ENCODE measurements around the gene PIK3R4. TPM values are rescaled to one million over a fixed set of nuclear protein-coding genes. Genes with fewer than 3 reads are reported as not detected.

The PIK3R4 gene
- total RNA-seq, 1 donor from 2014 or later = 20.0 TPM

DNA sequence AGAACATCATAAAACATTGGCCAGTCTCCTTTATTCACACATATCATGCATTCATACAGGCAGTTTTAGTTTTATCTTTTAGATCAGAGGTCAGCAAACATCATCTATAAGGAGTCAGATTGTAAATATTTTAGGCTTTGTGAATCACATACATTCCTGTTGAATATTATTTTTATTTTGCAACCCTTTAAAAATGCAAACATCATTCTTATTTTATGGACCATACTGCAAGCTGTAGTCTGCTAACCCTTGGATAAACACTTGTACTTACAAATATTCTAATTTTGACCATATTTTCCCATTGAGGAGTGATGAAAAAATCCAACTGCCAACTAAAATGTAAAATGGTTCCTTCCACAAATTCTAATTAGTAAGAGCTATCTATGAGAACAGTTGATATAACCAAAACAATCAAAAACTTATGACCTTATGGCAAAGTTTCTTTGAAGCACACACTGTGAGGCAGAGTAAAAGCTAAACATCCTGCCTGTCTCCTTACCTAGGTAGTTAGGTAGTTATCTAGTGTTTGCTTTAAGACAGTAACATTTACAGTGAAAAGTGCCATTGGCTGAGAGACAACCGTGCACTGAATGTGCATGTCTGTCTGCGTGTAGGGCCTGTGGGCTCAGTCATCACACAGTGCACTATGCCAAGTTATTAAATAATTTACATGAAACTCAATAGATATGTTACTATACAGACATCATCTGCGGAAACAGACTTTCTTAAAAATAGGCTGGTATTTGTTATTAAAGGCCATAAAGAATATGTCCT, 57.7 kb downstream of the PIK3R4 start:
- no peak for DNase-seq (ENCODE audit: low spot score)

DNA sequence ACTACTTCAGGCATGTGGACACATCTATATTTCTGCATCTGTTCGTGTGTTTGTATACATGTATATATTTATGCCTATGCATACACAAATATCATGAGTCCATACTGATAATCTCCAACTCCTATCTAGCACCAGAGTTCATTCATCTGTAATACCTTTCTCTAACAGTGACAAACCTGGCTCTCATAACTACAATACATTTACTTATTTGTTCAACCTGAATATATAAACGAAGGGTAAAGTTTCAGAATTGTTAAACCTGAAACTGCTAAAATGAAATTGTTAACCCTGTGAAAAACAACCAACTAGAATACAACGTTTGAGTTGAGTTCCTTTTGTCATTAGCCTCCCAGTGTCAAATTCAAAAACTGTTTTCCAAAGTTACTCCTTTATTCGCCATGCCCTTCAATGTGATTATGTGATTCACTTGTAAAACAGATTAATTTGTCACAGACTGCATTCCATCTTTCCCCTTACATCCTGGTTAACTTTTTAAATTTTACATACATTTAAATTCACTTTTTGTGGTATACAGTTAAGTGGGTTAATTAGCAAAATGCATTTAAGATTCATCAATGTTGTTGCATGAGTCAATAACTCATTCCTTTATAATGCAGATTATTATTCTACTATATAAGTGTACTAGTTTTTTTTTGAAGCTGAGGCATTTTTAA, 58.5 kb downstream of the PIK3R4 start:
- DNase-seq (ENCODE audit: low spot score) = no peak

DNA sequence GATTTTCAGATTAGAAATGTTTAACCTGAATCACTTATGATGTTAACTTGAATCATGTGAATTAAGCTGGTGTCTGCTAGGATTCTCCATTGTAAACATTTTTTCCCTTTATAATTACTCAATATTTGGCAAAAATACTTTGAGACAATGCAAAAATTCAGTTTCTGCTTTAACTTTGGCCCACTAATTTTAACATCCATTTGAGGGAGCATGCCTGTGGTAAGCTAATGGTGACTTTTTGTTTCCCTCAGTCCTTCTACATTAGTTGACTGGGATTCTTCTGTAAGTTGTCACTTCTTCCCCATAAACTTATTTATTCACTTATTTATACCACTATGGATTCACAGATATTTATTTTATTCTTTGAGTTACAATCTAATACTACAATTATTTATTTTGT, 59.3 kb downstream of the PIK3R4 start:
- no peak for DNase-seq (ENCODE audit: low spot score)

DNA sequence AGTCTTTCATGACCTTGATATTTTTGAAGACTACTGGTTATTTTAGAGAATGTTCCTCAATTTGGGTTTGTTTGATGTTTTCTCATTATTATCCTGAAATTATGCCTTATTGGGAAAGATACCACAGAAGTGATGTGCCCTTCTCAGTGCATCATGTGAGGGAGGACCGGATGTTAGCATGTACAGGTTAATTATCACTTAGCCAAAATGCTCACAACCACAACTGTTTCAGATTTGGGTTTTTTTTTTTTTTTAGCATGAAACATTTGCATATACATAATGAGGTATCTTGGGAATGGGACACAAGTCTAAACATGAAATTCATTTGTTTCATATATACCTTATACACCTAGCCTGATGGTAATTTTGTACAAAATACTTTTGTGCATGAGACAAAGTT, 59.8 kb downstream of the PIK3R4 start:
- DNase-seq (ENCODE audit: low spot score) = no peak

DNA sequence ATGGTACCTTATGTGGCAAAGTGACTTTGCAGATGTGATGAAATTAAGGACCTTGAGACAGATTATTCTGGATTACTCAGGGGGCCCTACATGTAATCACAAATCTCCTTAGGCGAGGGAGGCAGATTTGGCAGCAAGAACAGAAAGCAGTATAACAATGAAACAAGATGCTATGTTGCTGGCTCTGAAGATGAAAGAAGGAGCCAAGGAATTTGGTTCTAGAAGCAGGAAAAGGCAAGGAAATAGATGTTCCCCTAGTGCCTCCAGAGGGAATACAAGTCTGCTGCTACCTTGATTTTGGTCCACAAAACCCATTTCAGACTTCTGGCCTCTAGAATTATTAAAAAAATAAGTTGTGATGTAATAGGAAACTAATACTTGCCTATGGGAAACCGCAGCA, 64.5 kb downstream of the PIK3R4 start:
- DNase-seq (ENCODE audit: low spot score) = no peak

GRCh38 chr3:130679218-130679617, 67.4 kb downstream of the PIK3R4 start:
- DNase-seq (ENCODE audit: low spot score) = no peak

- DNase-seq (ENCODE audit: low spot score) = peak; percentile 43
These were observed 69.3 kb downstream of the PIK3R4 start for GRCh38 chr3:130677343-130677742.

DNA sequence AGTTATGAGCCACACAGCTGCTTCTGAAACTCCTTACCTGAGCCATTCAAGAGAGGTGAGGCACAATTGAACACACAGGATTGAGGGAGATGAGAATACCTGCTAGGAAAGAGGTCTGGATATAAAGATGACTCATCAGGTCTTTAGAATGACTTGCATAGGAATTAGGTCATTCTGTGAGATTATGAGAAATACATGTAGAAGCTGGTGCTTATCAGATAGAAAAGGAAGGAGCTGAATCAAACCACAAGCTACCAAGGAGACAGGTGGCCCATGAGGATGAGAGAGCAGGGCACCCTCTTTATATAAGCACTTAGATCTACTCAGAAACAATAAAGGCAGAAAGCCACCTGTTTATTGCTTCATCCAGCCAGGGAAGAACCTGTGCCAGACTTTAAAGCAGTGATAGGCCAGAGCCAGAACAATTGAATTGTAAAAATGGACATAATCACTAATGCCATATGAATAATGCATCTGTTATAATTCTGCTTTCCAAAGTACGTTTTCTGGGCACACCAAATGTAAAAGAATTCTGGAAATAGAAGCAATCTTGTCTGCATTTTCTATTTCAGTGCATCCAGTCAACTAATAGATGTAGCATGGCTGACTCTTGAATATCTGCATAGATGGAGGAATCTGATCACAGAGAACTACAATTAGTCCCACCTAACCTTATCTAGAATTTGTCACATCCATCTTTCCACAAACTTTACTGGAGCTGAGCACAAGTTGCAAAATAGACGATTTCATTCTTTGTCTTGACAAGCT, 74.9 kb downstream of the PIK3R4 start:
- DNase-seq (ENCODE audit: low spot score) = no peak

DNA sequence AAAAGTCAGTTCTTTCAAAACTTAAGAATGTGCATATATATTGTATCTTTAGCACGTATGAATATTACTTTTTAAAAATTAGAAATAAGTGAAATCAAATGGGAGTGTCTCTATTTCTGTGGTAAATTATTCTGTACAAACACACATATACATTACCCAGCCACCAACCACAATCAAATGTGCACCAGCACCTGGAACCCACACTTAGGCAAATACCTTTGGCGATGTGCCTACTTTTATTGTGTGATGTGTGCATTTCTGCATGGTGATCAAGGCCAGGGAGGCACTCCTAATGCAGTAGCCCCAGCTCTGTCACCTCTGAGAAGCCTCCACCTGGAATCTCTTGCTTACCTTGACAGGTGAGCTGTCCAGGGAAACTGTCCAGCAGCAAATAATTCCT, 76.9 kb downstream of the PIK3R4 start:
- DNase-seq (ENCODE audit: low spot score) = no peak

DNA sequence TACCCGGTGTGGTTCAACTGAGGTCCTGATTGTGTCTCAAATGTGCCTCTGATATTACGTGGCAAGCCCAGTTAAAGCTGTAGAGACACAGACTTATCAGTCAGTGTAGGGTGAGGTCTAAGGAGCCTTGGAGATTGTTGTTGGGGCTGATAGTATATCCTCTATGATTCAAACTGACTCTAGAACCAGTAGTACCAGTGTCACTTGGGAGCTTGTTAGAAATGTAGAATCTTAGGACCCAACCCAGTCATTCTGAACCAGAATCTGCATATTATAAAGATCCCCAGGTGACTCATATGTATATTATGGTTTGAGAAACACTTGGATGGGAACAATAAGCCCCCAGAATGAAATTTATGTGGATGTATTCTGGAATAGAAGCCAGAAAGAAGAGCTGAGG, 83.5 kb downstream of the PIK3R4 start:
- DNase-seq (ENCODE audit: low spot score) = no peak

DNA sequence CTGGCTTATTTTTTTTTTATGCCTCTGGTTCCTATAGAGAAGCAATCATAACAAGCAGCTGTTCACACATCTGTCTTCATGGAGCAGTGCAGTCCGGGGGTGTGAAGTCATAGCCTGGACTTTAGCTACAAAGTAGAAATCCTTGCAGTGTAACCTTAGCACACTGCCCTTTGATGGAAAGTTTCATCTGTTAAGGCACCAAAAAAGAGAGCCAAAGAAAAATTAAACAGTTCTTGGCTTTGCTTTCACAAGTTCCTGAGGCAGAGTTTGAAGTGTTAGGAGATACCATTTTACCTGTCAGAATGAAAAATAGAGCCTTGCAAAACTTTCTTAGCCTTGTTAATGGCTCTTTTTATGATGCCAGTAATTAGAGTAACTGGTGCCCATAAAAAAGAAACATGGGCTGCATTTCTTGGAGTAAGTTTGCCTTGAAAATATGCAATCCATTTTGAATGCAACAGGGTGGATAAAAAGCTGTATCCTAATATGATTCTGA, 84.1 kb downstream of the PIK3R4 start:
- DNase-seq (ENCODE audit: low spot score) = no peak

GRCh38 chr3:130661140-130661891, 85.3 kb downstream of the PIK3R4 start:
- DNase-seq (ENCODE audit: low spot score) = peak; percentile 69

GRCh38 chr3:130659911-130660310, 86.7 kb downstream of the PIK3R4 start:
- DNase-seq (ENCODE audit: low spot score) = peak; percentile 37

- DNase-seq (ENCODE audit: low spot score) = peak; percentile 87
These were observed 88.0 kb downstream of the PIK3R4 start for GRCh38 chr3:130658678-130659077.

- no peak for DNase-seq (ENCODE audit: low spot score)
These were observed 90.0 kb downstream of the PIK3R4 start for GRCh38 chr3:130656627-130657026.

GRCh38 chr3:130654921-130655320, 91.7 kb downstream of the PIK3R4 start:
- no peak for DNase-seq (ENCODE audit: low spot score)

DNA sequence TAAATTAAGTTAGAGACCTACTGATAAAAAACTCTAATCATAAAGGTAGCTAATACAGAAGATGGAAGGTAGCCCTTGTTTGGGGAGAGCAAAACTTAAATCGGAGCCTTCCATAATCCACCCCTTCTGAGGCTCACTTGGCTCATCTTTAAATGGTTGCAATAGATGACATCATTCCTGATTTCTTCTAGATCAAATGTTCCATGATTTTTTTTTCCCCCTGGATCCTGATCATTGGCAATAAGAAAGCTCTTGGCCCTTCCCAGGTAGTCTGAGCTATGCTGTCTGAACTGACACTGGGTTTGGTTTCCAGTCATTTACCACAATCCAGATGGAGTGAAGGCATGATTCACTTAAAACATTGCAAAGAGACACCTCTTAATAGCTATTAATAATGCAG, 92.5 kb downstream of the PIK3R4 start:
- DNase-seq (ENCODE audit: low spot score) = no peak

DNA sequence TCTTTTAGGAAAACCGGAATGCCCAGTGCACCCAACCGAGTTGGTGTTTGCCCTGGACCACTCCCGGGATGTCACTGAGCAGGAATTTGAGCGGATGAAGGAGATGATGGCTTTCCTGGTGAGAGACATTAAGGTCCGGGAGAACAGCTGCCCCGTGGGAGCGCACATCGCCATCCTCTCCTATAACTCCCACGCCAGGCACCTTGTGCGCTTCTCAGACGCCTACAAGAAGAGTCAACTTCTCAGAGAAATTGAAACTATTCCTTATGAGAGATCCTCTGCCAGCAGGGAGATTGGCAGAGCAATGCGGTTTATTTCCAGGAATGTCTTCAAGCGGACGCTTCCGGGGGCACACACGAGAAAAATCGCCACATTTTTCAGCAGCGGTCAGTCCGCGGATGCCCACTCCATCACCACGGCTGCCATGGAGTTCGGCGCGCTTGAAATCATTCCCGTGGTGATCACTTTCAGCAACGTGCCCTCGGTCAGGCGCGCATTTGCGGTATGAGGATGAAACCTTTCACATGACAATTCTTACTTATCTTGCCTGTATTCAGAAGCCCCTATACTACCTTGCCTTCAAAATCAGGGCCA, 97.5 kb downstream of the PIK3R4 start:
- DNase-seq (ENCODE audit: low spot score) = no peak

DNA sequence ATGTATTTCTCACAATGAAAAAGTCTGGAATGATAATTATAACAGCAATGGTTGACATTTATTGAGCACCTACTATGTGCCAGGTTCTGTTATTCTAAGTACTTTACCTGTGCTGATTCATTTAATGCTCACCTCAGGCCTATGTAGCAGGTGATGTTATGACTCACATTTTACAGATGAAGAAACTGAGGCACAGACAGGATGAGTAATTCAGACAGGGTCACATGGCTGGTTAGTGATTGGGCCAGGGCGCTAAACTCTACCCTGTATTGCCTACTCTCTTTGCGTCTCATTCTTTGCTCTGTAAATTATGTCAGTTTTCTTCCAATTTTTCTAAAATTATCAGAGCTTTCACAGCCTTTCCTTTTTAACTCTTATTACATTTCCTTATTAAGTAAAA, 98.3 kb downstream of the PIK3R4 start:
- no peak for DNase-seq (ENCODE audit: low spot score)

GRCh38 chr3:130645261-130645660, 101.4 kb downstream of the PIK3R4 start:
- DNase-seq (ENCODE audit: low spot score) = no peak

DNA sequence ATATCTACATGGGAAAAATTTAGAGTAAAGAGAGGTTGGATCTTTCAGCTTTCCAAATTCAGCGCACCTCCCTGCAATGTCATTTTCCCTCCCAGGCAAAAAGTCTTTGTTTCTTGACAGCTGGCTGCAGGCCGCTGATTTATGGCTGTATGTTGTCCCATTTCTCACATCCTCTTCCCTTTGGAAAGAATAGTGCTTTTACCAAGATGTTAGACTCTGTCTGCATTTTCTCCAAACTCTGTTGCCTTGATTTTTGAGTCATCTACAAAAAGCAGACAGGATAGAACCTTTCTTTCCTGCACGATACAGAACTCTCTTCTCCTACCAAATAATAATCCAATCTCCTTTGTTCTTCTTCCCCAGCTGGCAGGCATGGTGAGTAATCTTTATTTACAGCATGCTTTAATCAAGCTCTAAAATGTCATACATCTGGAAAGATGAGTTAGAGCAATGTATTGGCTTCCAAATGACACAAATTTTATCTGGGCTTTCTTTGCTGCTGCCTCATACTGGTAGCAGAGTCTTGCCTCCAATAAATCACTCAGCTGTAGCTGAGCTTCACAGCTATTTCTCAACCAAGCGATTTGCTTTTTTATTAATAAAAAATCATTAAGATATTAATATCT, 101.9 kb downstream of the PIK3R4 start:
- no peak for DNase-seq (ENCODE audit: low spot score)
